GM12878 (cell line): Measurements from ENCODE around the gene FAAP100.

Experiments
- EGR1 ChIP-seq, 2 experiments: IDR thresholded peaks; 1 replicate in 1 of 2; 2 replicates in 1 of 2; pipeline ENCODE4 v1.6.1; 2011 to 2012; ENCODE audit warnings: low read depth in 2 of 2, low read length in 2 of 2, borderline replicate concordance in 1 of 2, mild to moderate bottlenecking in 1 of 2, moderate library complexity in 1 of 2
- RELB ChIP-seq: fragments of 450-650 bp; IDR thresholded peaks from 2 replicates; pipeline ENCODE4 v1.6.1; 2017; ENCODE audit warnings: low read depth, mild to moderate bottlenecking, moderate library complexity
- ZNF24 ChIP-seq: fragments of 450-650 bp; IDR thresholded peaks from 2 replicates; pipeline ENCODE4 v1.6.1; 2017; ENCODE audit warnings: antibody characterized with exemption, mild to moderate bottlenecking

- TF ChIP-seq EGR1 (IDR thresholded peaks at IDR 0.05; ENCODE audit: borderline replicate concordance in 1 of 2, low read depth in 2 of 2, low read length in 2 of 2) (no peak), RELB (no peak), ZNF24 (no peak)
Measured at GRCh38 chr17:81523402-81524038, 28.6 kb downstream of the FAAP100 start.
